Naive thymus-derived CD8-positive, alpha-beta T cell (primary cell): ENCODE results near the gene JAKMIP1. TPM values are rescaled to one million over a fixed set of nuclear protein-coding genes. Genes with fewer than 3 reads are reported as not detected.

Source experiments
- ATAC-seq, 2 donors: fragments of 150-1000 bp; cut with Tn5 transposase in 1 of 2; sonication (Bioruptor Pico), chemical (Tn5 transposase) in 1 of 2; 1 replicate in 1 of 2; 2 replicates in 1 of 2; pipeline ENCODE4 v1.10.0; 2021; ENCODE audit warnings: mild to moderate bottlenecking in 2 of 2, moderate library complexity in 2 of 2
- POLR2A ChIA-PET: fragments of 350-600 bp; sonication (Branson Sonifier 250); formaldehyde crosslinking; loops from one replicate; lab custom pipeline; 2021; ENCODE audit warnings: antibody characterized with exemption; lab: Charles Lee
- DNase-seq, 10 donors: peaks; one replicate each; pipeline versions ENCODE4 v3.0.0 to v3.0.0-alpha.2; 2020 to 2022
- H3K27ac Mint-ChIP-seq, 10 donors: one replicate each; pipeline ENCODE4 v1.8.0; 2020 to 2022; ENCODE audit warnings: mild to moderate bottlenecking in 10 of 10, mixed read lengths in 10 of 10, moderate library complexity in 4 of 10, inconsistent platforms in 1 of 10
- H3K27me3 Mint-ChIP-seq, 5 donors: one replicate each; pipeline ENCODE4 v1.8.0; 2021 to 2022; ENCODE audit warnings: mixed read lengths in 5 of 5
- H3K36me3 Mint-ChIP-seq, 3 donors: one replicate each; pipeline ENCODE4 v1.8.0; 2020 to 2022; ENCODE audit warnings: mixed read lengths in 3 of 3, mild to moderate bottlenecking in 2 of 3, inconsistent platforms in 1 of 3
- H3K4me1 Mint-ChIP-seq, 4 donors: one replicate each; pipeline ENCODE4 v1.8.0; 2021 to 2022; ENCODE audit warnings: mixed read lengths in 4 of 4
- H3K4me3 Mint-ChIP-seq, 10 donors: one replicate each; pipeline ENCODE4 v1.8.0; 2020 to 2022; ENCODE audit warnings: mild to moderate bottlenecking in 10 of 10, mixed read lengths in 10 of 10, moderate library complexity in 6 of 10, inconsistent platforms in 1 of 10
- H3K9me3 Mint-ChIP-seq, 9 donors: one replicate each; pipeline ENCODE4 v1.8.0; 2020 to 2022; ENCODE audit warnings: mixed read lengths in 9 of 9, mild to moderate bottlenecking in 3 of 9, inconsistent platforms in 1 of 9, moderate library complexity in 1 of 9
- polyA plus RNA-seq, 3 donors: library from polyadenylated mRNA; unstranded; fragments of 300-500 nt; fragmentation: Illumina TruSeq; gene quantifications; one replicate each; pipeline ENCODE4 v1.2.3, GENCODE V29; 2021
- total RNA-seq, 8 experiments: library from RNA in 2 of 8; stranded (reverse) in 2 of 8; gene quantifications; one replicate each; pipeline ENCODE4 v1.2.3 and lab custom pipeline; 2021 to 2026

Gene JAKMIP1
- total and polyA plus RNA-seq, 5 experiments from 2014 or later: 0.15 to 9.6 (median 0.53) TPM; not detected in 1

DNA sequence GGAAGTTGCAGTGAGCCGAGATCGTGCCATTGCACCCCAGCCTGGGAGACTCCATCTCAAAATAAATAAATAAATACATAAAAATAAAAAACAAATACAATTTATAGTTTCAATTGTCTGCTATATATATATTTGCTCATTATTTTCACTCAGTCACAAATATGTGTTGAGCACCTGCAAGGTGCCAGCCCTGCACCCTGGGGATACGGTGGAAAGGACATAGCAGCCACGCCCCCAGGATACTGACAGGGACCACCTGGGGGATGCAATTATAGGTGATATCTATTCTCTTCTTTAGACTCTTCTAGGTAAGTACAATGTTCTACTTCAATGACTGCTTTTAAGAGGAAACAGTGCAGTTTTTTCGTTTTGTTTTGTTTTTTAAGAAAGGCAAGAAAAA, 85.0 kb downstream of the JAKMIP1 start:
- Mint-ChIP-seq H3K4me1 (no peaks in the 10 kb centered on the region), H3K4me3 (no peak overlapping the region), H3K27me3 (peaks cover 1 to 22% (median 9%) of the 10 kb centered on the region in 5 donors), H3K9me3 (no peaks in the 10 kb centered on the region), H3K27ac (no peak overlapping the region), H3K36me3 (no peaks in the 10 kb centered on the region)
- no peak for ATAC-seq
- POLR2A ChIA-PET: no interaction called here
- no peak for DNase-seq

DNA sequence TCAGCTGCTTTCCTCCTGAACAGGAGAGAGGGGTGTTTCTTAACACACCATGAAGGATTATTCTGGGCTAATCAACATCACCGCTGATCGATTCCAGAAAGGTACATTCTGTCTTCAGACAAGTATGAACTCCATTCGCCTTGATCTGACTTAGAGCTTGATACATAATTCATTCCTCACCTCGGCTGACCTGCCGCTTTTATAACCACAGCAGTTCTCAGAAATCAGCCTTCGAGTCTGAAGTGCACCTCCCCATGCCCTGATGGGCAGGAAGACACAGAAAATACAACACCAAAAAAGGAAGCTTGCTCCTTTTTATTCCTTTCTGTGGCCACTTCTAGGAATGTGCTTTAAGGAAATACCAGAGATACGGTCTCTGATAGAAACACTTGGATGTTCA, 85.7 kb downstream of the JAKMIP1 start:
- Mint-ChIP-seq H3K27ac (no peak overlapping the region), H3K9me3 (no peaks in the 10 kb centered on the region), H3K4me1 (no peaks in the 10 kb centered on the region), H3K4me3 (no peak overlapping the region), H3K27me3 (peaks cover 1 to 22% (median 9%) of the 10 kb centered on the region in 5 donors), H3K36me3 (no peaks in the 10 kb centered on the region)
- ATAC-seq: no peak
- POLR2A ChIA-PET: no interaction called here
- DNase-seq: no peak

DNA sequence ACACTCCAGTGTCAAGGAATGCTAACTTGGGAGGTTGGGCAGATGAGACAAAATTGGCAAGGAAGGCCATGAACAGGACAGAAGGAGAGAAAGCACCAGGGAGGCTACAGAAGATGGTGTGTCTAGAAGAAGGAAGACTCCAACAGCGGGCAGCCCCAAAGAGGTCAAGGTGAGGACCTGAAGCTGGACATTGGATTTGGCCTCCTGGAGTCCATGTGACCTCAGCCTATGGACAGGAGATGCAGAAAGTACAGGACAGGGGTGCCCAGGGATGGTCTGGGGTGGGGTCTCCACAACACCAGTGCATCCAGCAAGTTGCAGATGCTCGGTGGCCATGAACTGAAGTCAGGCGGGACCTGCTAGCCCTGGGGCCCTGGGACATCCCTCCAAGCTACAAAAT, 86.2 kb downstream of the JAKMIP1 start:
- POLR2A ChIA-PET: no interaction called here
- Mint-ChIP-seq H3K36me3 (no peaks in the 10 kb centered on the region), H3K27ac (no peak overlapping the region), H3K4me1 (no peaks in the 10 kb centered on the region), H3K4me3 (no peak overlapping the region), H3K9me3 (no peaks in the 10 kb centered on the region), H3K27me3 (peaks cover 1 to 22% (median 9%) of the 10 kb centered on the region in 5 donors)
- no peak for ATAC-seq
- peak in 1 of 10 donors; percentile 3 for DNase-seq

DNA sequence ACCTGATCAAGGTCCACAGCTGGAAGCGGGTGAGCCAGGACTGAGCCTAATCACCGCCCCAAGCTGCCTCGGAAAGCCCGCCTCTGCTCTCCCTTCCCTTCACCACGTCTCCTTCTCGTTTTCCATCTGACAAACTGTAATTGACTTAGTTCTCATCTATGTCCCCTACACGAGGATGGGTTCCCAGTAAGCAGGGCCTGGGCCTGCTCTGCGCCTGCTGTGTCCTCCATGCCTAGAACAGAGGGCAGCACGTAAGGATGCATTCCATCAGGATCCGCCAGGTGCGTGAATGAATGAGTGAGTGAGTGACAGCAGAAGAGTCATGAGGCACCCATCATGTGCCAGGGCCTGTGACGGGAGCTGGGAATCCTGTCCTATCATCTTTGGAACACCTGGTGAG, 86.7 kb downstream of the JAKMIP1 start:
- Mint-ChIP-seq H3K36me3 (no peaks in the 10 kb centered on the region), H3K4me3 (no peak overlapping the region), H3K27ac (no peak overlapping the region), H3K4me1 (no peaks in the 10 kb centered on the region), H3K9me3 (no peaks in the 10 kb centered on the region), H3K27me3 (peaks cover 4 to 22% (median 9%) of the 10 kb centered on the region in 5 donors)
- ATAC-seq (no peak), DNase-seq (peak in 1 of 10 donors; percentile 14)
- POLR2A ChIA-PET: no interaction called here

DNA sequence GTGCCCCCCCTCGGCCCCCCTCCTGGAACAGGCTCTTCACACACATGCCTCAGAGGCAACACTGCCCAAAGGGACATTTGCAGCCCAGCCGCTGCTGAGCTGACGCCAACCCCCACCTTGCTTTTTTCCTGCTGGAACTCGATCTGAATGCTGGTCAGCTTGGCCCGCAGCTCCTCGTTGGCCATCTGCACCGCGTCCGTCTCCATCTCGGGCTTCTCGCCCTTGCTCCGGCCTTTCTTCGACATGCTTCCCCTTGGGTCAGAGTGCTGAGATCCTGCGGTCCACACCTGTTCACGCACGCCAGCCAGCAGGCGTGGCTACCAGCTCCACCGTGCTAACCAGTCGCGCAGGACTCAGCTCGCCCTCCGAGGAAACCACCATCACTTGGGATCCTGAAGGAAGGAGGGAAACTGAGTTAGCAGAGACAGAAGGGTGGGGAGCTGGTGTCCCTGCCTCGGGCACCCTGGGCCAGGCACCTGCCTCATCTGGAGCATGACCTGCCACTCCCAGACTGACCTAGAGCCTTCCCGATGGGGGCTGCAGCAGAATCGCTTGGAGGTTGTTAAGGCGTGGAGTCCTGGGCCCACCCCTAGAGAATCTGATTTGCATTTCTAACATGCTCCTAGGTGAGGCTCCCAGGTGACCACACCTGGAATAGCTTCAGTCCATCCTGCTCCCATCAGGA, 87.6 kb downstream of the JAKMIP1 start:
- DNase-seq (peak in 1 of 10 donors; percentile 11), ATAC-seq (no peak)
- Mint-ChIP-seq H3K4me1 (no peaks in the 10 kb centered on the region), H3K27ac (no peak overlapping the region), H3K27me3 (peaks cover 4 to 27% (median 9%) of the 10 kb centered on the region in 5 donors), H3K9me3 (no peaks in the 10 kb centered on the region), H3K4me3 (no peak overlapping the region), H3K36me3 (no peaks in the 10 kb centered on the region)
- POLR2A ChIA-PET: no interaction called here

DNA sequence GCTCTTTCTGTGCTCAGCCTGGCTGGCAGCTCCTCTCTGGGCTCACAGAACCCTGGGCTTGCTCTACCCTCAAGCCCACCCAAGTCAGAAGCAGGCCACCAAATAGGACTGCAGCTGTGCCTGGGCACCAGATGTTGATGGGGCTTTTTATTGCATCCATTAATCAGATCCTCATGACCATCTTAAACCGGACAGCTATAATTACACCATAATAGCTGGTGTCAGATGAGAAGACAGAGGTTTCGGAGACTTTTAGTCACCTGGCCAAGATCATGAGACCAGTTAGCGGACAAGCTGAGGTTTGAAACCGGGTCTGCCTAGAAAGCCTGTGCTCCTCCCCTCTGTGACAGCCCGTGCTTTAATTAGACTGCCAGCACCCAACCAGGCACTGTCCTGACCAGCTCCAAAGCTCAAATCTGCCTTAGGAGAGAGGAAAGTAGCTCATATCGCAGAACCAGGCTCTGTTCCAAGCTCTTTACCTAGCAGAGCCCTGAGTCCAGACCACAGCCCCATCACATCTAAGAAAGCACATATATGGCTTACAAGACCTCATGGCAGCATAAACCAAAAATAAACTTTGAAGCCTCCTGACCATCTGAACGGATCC, 88.9 kb downstream of the JAKMIP1 start:
- H3K27me3 Mint-ChIP-seq: peaks cover 4 to 29% (median 9%) of the 10 kb centered on the region in 5 donors
- H3K36me3 Mint-ChIP-seq: no peaks in the 10 kb centered on the region
- no peaks in the 10 kb centered on the region for H3K4me1 Mint-ChIP-seq
- no peak for ATAC-seq
- no peak overlapping the region for H3K27ac Mint-ChIP-seq
- H3K9me3 Mint-ChIP-seq: peaks cover 0 to under 1% (median 0%) of the 10 kb centered on the region in 9 donors
- POLR2A ChIA-PET: no interaction called here
- no peak overlapping the region for H3K4me3 Mint-ChIP-seq
- DNase-seq: no peak

DNA sequence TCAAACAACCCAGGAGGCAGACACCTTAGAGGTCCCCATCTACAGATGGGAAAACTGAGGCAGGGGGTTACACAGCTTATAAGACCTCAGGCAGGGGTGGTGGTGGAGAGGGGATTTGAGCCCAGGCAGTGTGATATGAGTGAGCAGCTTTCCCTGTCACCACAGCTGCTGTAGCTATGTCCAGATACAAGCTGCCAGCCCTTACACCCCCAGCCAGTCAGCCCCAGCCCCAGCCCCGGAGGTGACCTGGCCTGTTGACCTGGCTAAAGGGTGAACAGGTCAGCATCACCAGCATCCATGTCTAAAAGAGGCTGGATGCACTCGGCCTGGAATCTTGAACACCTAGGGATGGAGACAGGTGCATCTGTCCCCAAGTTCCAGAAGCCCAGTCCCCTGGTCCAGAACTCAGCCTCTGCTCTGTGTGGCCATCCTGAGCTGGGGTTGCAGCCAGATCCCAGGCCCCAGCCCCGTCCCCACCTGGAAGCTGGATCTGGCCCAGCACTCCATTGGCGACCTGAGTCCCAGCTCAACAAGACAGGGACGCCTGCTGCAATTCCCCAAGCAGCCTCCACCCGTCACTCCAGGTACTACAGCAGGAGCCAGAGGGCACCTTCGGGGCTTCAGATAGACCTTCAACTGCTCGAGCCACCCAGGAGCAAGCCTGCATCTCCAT, 89.5 kb downstream of the JAKMIP1 start:
- Mint-ChIP-seq H3K4me3 (no peak overlapping the region), H3K27me3 (peaks cover 5 to 33% (median 10%) of the 10 kb centered on the region in 5 donors), H3K27ac (no peak overlapping the region), H3K36me3 (no peaks in the 10 kb centered on the region), H3K9me3 (peaks cover 0 to 2% (median 0%) of the 10 kb centered on the region in 9 donors), H3K4me1 (no peaks in the 10 kb centered on the region)
- POLR2A ChIA-PET: no interaction called here
- DNase-seq: peak in 1 of 10 donors; percentile 11
- no peak for ATAC-seq

DNA sequence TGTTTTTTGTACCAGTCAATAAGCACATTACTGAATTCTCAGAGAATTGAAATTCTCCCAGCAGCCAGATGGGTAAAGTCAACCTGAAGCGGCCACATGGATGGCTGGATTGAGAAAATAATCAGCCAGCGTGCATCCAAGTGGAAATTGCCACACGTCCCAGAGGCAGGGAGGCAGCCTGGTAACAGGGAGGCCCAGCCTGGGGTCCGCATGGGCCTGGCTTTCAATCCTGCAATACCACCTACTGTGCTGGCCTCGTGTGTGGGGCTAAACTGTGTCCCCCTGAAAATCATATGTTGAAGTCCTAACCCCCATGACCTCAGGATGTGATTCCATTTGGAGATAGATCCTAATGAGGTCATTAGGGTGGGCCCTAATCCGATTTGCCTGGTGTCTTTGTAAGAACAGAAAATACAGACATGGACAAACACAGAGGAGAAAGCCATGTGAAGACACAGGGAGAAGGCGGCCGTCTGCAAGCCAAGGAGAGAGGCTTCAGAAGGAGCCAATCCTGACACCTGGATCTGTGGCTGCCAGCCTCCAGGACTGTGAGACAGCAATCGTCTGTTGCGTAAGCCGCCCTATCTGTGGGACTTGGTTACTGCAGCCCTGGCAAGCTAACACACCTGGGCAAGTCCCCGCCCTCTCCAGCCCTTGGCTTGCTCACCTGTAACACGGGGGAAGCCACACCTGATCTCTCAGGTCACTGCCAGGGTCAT, 90.3 kb downstream of the JAKMIP1 start:
- DNase-seq (peak in 1 of 10 donors; percentile 3), ATAC-seq (no peak)
- no peaks in the 10 kb centered on the region for H3K36me3 Mint-ChIP-seq
- no peak overlapping the region for H3K4me3 Mint-ChIP-seq
- no peaks in the 10 kb centered on the region for H3K4me1 Mint-ChIP-seq
- peaks cover 0 to 2% (median 0%) of the 10 kb centered on the region in 9 donors for H3K9me3 Mint-ChIP-seq
- no peak overlapping the region for H3K27ac Mint-ChIP-seq
- POLR2A ChIA-PET: no interaction called here
- peaks cover 5 to 34% (median 9%) of the 10 kb centered on the region in 5 donors for H3K27me3 Mint-ChIP-seq

DNA sequence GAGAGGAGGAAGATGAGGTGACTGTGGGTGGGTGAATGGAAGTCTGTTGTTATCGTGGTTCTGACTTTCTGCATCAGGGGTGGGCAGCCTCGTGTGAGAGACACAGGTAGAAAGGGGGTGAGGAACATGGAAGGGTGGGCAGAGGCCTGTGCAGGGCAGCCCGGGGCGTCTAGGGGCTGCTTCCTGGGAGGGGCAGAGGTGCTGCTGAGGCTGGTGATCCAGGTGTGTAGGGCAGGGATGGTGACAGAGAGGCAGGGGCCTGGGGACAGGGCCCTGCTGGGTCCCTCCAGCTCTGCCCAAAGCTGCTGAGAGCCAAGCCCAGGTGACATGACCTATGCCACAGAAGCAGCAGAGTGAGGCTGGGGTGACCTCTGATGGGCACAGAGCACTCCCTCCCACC, 92.5 kb downstream of the JAKMIP1 start:
- no peak overlapping the region for H3K4me3 Mint-ChIP-seq
- H3K27me3 Mint-ChIP-seq: peaks cover 4 to 39% (median 9%) of the 10 kb centered on the region in 5 donors
- POLR2A ChIA-PET: no interaction called here
- no peaks in the 10 kb centered on the region for H3K4me1 Mint-ChIP-seq
- no peaks in the 10 kb centered on the region for H3K36me3 Mint-ChIP-seq
- H3K27ac Mint-ChIP-seq: no peak overlapping the region
- ATAC-seq (no peak), DNase-seq (peak in 1 of 10 donors; percentile 6)
- H3K9me3 Mint-ChIP-seq: peaks cover 0 to 11% (median 0%) of the 10 kb centered on the region in 9 donors

DNA sequence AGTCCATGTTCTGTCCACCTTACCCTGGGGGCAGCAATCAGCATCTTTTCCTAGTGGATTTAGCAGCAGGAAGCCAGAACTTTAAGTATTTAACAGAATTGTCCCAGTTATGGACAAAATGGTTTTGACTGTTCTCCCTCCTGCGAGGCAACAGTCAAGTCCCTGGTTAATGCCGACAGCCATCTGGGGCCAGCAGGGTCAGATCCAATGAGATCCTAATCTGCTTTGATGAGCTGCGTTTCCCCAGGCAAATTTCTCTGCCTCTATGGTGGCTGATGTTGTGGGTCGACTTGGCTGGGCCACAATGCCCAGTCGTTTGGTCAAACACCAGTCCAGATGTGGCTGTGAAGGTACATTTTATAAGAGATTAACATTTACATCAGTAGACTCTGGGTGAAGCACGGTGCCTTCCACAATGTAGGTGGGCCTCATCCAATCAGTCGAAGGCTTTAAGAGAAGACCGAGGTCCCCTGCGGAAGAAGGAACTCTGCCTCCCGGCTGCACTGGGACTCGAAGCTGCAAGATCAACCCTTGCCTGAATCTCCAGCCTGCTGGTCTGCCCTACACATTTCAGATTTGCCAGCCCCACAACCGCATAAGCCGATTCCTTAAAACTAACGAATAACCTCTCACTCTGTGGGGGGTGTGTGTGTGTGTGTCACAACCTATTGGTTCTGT, 93.1 kb downstream of the JAKMIP1 start:
- peak in 1 of 10 donors; percentile 3 for DNase-seq
- POLR2A ChIA-PET: no interaction called here
- Mint-ChIP-seq H3K4me1 (no peaks in the 10 kb centered on the region), H3K9me3 (peaks cover 0 to 12% (median 0%) of the 10 kb centered on the region in 9 donors), H3K4me3 (no peak overlapping the region), H3K36me3 (no peaks in the 10 kb centered on the region), H3K27me3 (peaks cover 4 to 39% (median 9%) of the 10 kb centered on the region in 5 donors), H3K27ac (no peak overlapping the region)
- no peak for ATAC-seq

DNA sequence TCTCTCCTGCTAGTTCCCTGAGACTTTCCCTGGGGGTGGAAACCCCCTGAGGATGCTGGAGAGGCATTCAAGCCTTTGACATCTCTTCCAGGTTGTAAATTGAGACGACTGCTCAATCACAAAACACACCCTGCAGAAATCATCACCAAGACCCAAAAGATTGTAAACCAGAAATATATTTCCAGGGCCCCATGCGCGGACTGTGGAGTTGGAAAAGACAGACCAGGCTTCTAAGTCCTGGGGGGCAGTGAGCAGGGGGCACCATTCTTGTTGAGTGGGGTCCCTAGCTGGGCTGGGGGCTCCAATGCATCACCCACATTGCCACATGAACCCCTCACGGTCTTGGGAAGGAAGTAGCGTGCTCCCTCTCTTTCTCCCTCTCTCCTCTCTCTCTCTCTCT, 94.2 kb downstream of the JAKMIP1 start:
- peak in 1 of 10 donors; percentile 6 for DNase-seq
- Mint-ChIP-seq H3K36me3 (no peaks in the 10 kb centered on the region), H3K4me3 (no peak overlapping the region), H3K4me1 (no peaks in the 10 kb centered on the region), H3K27ac (no peak overlapping the region), H3K9me3 (peaks cover 0 to 18% (median 0%) of the 10 kb centered on the region in 9 donors), H3K27me3 (peaks cover 4 to 39% (median 9%) of the 10 kb centered on the region in 5 donors)
- no peak for ATAC-seq
- POLR2A ChIA-PET: no interaction called here

DNA sequence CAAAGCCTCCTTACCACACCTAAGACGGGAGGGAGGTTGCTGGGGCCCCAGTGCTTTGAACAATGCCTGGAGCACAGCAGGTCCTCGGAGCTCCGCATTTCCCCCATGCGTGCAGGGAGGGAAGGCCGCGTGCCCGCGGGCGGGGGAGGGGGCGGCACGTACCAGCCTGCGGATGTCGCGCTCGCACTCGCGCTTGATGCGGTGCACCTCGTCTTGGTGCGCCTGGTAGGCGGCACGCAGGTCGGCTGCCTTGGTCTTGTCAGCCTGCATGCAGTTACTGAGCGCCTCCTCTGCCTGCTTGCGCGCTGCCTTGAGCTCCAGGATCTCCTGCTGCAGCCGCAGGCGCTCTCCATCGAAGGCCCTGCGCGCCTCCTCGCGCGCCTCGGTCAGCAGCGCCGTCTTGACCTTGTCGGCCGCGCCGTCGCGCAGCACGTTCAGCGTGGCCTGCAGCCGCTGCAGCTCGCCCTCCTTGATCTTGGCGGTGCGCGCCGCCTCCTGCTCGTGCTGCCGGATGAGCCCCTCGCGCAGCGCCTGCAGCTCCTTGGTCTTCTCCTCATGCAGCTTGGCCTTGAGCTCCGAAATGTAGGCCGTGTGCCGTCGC, 94.9 kb downstream of the JAKMIP1 start:
- no peak overlapping the region for H3K27ac Mint-ChIP-seq
- no peaks in the 10 kb centered on the region for H3K4me1 Mint-ChIP-seq
- POLR2A ChIA-PET: no interaction called here
- peaks cover 4 to 39% (median 9%) of the 10 kb centered on the region in 5 donors for H3K27me3 Mint-ChIP-seq
- H3K36me3 Mint-ChIP-seq: no peaks in the 10 kb centered on the region
- DNase-seq (no peak), ATAC-seq (no peak)
- peaks cover 0 to 18% (median 0%) of the 10 kb centered on the region in 9 donors for H3K9me3 Mint-ChIP-seq
- no peak overlapping the region for H3K4me3 Mint-ChIP-seq
